AG04450 (cell line): ENCODE results near the gene ORM2. TPM values are rescaled to one million over a fixed set of nuclear protein-coding genes. Genes with fewer than 3 reads are reported as not detected.
A peak's percentile ranks its signal among the peaks of the same experiment; 100 is the strongest.

ENCODE experiments used
- CTCF ChIA-PET: fragments of 300-600, 350-600 bp; formaldehyde crosslinking; extraction: SDS; loops from one replicate; lab custom pipeline; 2022; ENCODE audit warnings: antibody characterized with exemption, inconsistent platforms; lab: Charles Lee
- POLR2A ChIA-PET: fragments of 350-600 bp; formaldehyde crosslinking; extraction: SDS; loops from one replicate; lab custom pipeline; 2021; ENCODE audit warnings: antibody characterized with exemption, inconsistent platforms; lab: Yijun Ruan, JAX
- DNase-seq: peaks from one replicate; pipeline ENCODE4 v3.0.0-alpha.2; 2011; ENCODE audit warnings: low read depth, low spot score
- H3K27ac ChIP-seq: one replicate; pipeline ENCODE4 v1.5.1; 2012; ENCODE audit warnings: low read depth, low read length, control low read depth
- H3K27me3 ChIP-seq: one replicate; pipeline ENCODE4 v1.6.0; 2012; ENCODE audit warnings: low read length; ENCODE audit not compliant: control insufficient read depth, insufficient read depth
- H3K4me3 ChIP-seq: 2 replicates; pipeline ENCODE4 v1.5.1; 2011; ENCODE audit warnings: mild to moderate bottlenecking, low read depth, low read length, control low read depth
- H3K9me3 ChIP-seq: 2 replicates; pipeline ENCODE4 v1.5.1; 2012; ENCODE audit warnings: low read length; ENCODE audit not compliant: control insufficient read depth, insufficient read depth
- polyA plus RNA-seq: library from polyadenylated mRNA; depleted of rRNA; stranded (reverse); fragments of >200 nt; gene quantifications from 2 replicates; pipeline ENCODE4 v1.2.3, GENCODE V29; 2011
- TF ChIP-seq, protein P1 (sequence below): IDR thresholded peaks from 2 replicates; pipeline ENCODE4 v1.5.1; 2011; ENCODE audit warnings: low read depth, low read length, control low read depth, inconsistent platforms

The ORM2 gene
- polyA plus RNA-seq, 1 experiment, result not detected

DNA sequence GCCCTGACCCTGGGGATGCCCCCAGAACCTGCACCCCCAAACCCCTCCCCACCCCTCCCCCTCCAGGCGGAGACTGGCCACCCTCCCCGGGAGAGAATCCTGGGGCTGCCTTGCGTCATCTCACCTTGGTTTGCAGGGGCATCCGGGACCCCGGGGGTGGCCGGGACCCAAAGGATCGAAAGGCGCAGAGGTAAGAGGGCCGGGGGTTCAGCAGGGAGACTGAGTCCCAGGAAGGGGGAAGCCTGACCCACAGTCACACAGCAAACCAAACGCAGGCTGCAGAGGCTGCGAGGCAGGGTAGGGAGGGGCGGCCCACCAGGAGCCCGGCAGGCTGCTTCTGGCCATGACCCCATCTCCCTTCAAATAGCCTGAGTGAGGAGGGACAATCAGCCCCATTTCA lies 40.6 kb upstream of the ORM2 start:
- ChIA-PET CTCF (interaction anchor here (0.8 to 16.9 kb wide), 6 partner anchors 16 to 481 kb away, joined by 3 to 348 read pairs (median 18); no protein-coding TSS in a partner anchor), POLR2A (no interaction called here)
- no peak for DNase-seq
- Histone ChIP-seq H3K9me3 (peaks cover 2% of the 10 kb centered on the region; the same call in 1 of the 2 replicates), H3K4me3 (no peak overlapping the region), H3K27me3 (no peaks in the 10 kb centered on the region), H3K27ac (no peak overlapping the region)
- TF ChIP-seq, protein P1, sequence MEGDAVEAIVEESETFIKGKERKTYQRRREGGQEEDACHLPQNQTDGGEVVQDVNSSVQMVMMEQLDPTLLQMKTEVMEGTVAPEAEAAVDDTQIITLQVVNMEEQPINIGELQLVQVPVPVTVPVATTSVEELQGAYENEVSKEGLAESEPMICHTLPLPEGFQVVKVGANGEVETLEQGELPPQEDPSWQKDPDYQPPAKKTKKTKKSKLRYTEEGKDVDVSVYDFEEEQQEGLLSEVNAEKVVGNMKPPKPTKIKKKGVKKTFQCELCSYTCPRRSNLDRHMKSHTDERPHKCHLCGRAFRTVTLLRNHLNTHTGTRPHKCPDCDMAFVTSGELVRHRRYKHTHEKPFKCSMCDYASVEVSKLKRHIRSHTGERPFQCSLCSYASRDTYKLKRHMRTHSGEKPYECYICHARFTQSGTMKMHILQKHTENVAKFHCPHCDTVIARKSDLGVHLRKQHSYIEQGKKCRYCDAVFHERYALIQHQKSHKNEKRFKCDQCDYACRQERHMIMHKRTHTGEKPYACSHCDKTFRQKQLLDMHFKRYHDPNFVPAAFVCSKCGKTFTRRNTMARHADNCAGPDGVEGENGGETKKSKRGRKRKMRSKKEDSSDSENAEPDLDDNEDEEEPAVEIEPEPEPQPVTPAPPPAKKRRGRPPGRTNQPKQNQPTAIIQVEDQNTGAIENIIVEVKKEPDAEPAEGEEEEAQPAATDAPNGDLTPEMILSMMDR, result no peak

DNA sequence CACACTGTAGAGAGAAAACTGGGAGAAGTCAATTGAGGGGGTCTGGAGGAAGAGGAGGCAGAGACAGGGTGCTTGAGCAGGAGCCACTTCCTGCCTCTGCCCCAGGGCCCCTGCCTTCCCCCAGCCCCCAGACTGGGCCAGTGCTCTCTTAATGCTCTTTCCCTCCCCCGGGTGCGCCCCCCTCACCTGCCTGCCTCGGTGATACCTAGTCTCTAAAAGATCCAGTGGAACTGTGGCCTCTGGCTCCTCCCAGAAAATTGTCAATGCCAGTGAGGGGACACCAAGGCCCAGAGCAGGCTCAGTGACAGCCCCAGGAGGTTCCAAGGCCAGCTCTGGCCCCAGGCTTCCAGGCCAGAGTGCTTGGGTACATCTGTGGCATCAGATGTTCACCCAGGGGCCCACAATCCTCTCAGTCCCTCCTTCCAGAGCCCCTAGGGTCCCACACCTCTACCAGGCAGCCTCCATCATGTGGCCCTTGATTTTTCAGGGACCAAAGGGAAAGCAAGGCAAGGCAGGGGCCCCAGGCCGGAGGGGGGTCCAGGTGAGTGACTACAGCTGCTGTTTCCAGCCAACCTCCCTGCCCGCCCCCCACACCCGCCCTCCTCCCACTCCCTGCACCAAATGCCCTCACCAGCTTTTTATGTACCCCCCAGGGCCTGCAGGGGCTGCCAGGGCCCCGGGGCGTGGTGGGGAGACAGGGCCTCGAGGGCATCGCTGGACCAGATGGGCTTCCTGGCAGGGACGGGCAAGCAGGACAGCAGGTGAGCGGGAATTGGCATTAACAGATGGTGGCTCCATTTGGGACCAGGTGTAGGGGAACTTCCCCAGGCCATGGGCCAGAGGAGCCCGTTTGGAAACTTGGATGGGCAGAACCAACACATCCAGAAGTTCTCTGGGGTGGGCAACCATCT lies 39.8 kb upstream of the ORM2 start:
- no peak overlapping the region for H3K27ac ChIP-seq
- DNase-seq, result no peak
- no peak overlapping the region for H3K4me3 ChIP-seq
- ChIA-PET POLR2A (no interaction called here), CTCF (interaction anchor here (0.6 to 16.9 kb wide), 18 partner anchors 8 to 1196 kb away, joined by 3 to 348 read pairs (median 10); partner anchors contain the start of genes AMBP, COL27A1 and KIF12)
- peaks cover under 1% of the 10 kb centered on the region; the same call in 1 of the 2 replicates for H3K9me3 ChIP-seq
- TF ChIP-seq, protein P1, result no peak
- no peaks in the 10 kb centered on the region for H3K27me3 ChIP-seq

DNA sequence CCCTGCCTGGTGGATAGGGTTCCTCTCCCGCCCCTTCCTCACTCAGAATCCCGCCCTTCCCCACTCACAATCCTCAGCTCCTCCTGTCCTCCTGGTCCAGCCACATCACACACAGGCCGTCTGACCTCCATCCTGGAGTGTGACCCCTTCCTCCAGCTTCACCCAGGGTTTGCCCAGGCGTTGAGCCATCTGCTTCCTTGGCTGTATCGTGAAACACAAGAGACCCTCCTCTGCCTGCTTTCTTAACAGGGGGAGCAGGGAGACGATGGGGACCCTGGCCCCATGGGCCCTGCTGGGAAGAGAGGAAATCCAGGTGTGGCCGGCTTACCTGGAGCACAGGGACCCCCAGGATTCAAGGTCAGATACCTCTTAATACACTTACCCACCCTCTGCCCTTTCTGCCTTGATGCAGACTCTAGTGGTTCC lies 39.1 kb upstream of the ORM2 start:
- POLR2A ChIA-PET, result no interaction called here
- no peaks in the 10 kb centered on the region for H3K9me3 ChIP-seq
- CTCF ChIA-PET, result interaction anchor here (0.6 to 16.9 kb wide), 44 partner anchors 8 to 1195 kb away, joined by 3 to 348 read pairs (median 5); partner anchors contain the start of genes AMBP, COL27A1 and KIF12
- H3K27me3 ChIP-seq, result no peaks in the 10 kb centered on the region
- no peak overlapping the region for H3K4me3 ChIP-seq
- no peak for DNase-seq
- no peak overlapping the region for H3K27ac ChIP-seq
- TF ChIP-seq, protein P1, result no peak

GRCh38 chr9:114291064-114291474 lies 38.6 kb upstream of the ORM2 start:
- ChIA-PET CTCF (interaction anchor here (0.6 to 16.9 kb wide), 48 partner anchors 9 to 872 kb away, joined by 3 to 348 read pairs (median 4); partner anchors contain the start of genes AMBP, COL27A1 and KIF12), POLR2A (no interaction called here)
- no peaks in the 10 kb centered on the region for H3K9me3 ChIP-seq
- DNase-seq, result no peak
- H3K4me3 ChIP-seq, result no peak overlapping the region
- TF ChIP-seq, protein P1, result peak; percentile 83
- H3K27ac ChIP-seq, result no peak overlapping the region
- no peaks in the 10 kb centered on the region for H3K27me3 ChIP-seq
